Neural cell (in vitro differentiated cells): Measurements from ENCODE around the gene IRF2BP2.

Experiments
- EP300 ChIP-seq: fragments of 450-650 bp; conservative IDR thresholded peaks from 2 replicates; pipeline ENCODE4 v1.6.1; 2014; ENCODE audit warnings: antibody characterized with exemption, mild to moderate bottlenecking, moderate library complexity; ENCODE audit not compliant: poor library complexity, severe bottlenecking
- EZH2 ChIP-seq: fragments of 200-600, 300-800 bp; shearing (Covaris generic), sonication (generic); IDR thresholded peaks from 2 replicates; pipeline ENCODE4 v1.6.1; 2014; ENCODE audit warnings: antibody characterized with exemption, low read length, borderline replicate concordance, mild to moderate bottlenecking; ENCODE audit not compliant: insufficient read depth, poor library complexity, severe bottlenecking
- MXI1 ChIP-seq: fragments of 450-650 bp; conservative IDR thresholded peaks from 2 replicates; pipeline ENCODE4 v1.6.1; 2014; ENCODE audit warnings: antibody characterized with exemption, mild to moderate bottlenecking; ENCODE audit not compliant: poor library complexity, severe bottlenecking
- POLR2AphosphoS5 ChIP-seq: IDR thresholded peaks from 2 replicates; pipeline ENCODE4 v1.6.1; 2012
- RAD21 ChIP-seq: fragments of 450-650 bp; conservative IDR thresholded peaks from 2 replicates; pipeline ENCODE4 v1.6.1; 2014; ENCODE audit warnings: antibody characterized with exemption, mild to moderate bottlenecking, moderate library complexity
- TF ChIP-seq, protein P1 (sequence below): fragments of 450-650 bp; IDR thresholded peaks from 2 replicates; pipeline ENCODE4 v1.5.1; 2014; ENCODE audit warnings: antibody characterized with exemption, mild to moderate bottlenecking, moderate library complexity; ENCODE audit not compliant: poor library complexity, severe bottlenecking
- TF ChIP-seq, protein P2 (sequence below): IDR thresholded peaks from 2 replicates; pipeline ENCODE4 v1.6.1; 2012; ENCODE audit warnings: borderline replicate concordance

- TF ChIP-seq, protein P1, sequence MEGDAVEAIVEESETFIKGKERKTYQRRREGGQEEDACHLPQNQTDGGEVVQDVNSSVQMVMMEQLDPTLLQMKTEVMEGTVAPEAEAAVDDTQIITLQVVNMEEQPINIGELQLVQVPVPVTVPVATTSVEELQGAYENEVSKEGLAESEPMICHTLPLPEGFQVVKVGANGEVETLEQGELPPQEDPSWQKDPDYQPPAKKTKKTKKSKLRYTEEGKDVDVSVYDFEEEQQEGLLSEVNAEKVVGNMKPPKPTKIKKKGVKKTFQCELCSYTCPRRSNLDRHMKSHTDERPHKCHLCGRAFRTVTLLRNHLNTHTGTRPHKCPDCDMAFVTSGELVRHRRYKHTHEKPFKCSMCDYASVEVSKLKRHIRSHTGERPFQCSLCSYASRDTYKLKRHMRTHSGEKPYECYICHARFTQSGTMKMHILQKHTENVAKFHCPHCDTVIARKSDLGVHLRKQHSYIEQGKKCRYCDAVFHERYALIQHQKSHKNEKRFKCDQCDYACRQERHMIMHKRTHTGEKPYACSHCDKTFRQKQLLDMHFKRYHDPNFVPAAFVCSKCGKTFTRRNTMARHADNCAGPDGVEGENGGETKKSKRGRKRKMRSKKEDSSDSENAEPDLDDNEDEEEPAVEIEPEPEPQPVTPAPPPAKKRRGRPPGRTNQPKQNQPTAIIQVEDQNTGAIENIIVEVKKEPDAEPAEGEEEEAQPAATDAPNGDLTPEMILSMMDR: no peak
- TF ChIP-seq EZH2 (no peak), EP300 (no peak), RAD21 (no peak), POLR2AphosphoS5 (no peak), MXI1 (no peak)
- TF ChIP-seq, protein P2, sequence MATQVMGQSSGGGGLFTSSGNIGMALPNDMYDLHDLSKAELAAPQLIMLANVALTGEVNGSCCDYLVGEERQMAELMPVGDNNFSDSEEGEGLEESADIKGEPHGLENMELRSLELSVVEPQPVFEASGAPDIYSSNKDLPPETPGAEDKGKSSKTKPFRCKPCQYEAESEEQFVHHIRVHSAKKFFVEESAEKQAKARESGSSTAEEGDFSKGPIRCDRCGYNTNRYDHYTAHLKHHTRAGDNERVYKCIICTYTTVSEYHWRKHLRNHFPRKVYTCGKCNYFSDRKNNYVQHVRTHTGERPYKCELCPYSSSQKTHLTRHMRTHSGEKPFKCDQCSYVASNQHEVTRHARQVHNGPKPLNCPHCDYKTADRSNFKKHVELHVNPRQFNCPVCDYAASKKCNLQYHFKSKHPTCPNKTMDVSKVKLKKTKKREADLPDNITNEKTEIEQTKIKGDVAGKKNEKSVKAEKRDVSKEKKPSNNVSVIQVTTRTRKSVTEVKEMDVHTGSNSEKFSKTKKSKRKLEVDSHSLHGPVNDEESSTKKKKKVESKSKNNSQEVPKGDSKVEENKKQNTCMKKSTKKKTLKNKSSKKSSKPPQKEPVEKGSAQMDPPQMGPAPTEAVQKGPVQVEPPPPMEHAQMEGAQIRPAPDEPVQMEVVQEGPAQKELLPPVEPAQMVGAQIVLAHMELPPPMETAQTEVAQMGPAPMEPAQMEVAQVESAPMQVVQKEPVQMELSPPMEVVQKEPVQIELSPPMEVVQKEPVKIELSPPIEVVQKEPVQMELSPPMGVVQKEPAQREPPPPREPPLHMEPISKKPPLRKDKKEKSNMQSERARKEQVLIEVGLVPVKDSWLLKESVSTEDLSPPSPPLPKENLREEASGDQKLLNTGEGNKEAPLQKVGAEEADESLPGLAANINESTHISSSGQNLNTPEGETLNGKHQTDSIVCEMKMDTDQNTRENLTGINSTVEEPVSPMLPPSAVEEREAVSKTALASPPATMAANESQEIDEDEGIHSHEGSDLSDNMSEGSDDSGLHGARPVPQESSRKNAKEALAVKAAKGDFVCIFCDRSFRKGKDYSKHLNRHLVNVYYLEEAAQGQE: no peak
These were observed 51.6 kb downstream of the IRF2BP2 start for GRCh38 chr1:234558330-234558836.
